IPS-20b (cell line): Measurements from ENCODE around the gene FRMD7.
"Not testable (repeated sequence)": the region's sequence is repeated elsewhere in the genome, so short reads cannot be mapped to it uniquely, and the experiment has no call there.

Experiments
- H3K27ac ChIP-seq: one replicate; pipeline ENCODE4 v1.5.1; 2013; ENCODE audit warnings: low read length
- H3K27me3 ChIP-seq: 2 replicates; pipeline ENCODE4 v1.6.1; 2013; ENCODE audit warnings: mild to moderate bottlenecking, low read length, inconsistent platforms; ENCODE audit not compliant: insufficient read depth
- H3K36me3 ChIP-seq: 2 replicates; pipeline ENCODE4 v1.6.1; 2013; ENCODE audit warnings: low read depth, mild to moderate bottlenecking, inconsistent platforms, low read length, moderate library complexity; ENCODE audit not compliant: insufficient read depth
- H3K4me1 ChIP-seq: 2 replicates; pipeline ENCODE4 v1.6.1; 2013; ENCODE audit warnings: mild to moderate bottlenecking, control low read depth, inconsistent platforms, low read length, moderate library complexity; ENCODE audit not compliant: insufficient read depth
- H3K4me3 ChIP-seq: 2 replicates; pipeline ENCODE4 v1.5.1; 2013; ENCODE audit warnings: mild to moderate bottlenecking, low read length, inconsistent platforms
- H3K9ac ChIP-seq: 2 replicates; pipeline ENCODE4 v1.6.1; 2013; ENCODE audit warnings: low read depth, mild to moderate bottlenecking, inconsistent platforms, low read length, moderate library complexity
- H3K9me3 ChIP-seq: 2 replicates; pipeline ENCODE4 v1.6.1; 2013; ENCODE audit warnings: mild to moderate bottlenecking, low read depth, low read length, inconsistent platforms; ENCODE audit not compliant: insufficient read depth

The FRMD7 gene

GRCh38 chrX:132058975-132059374 lies 68.8 kb downstream of the FRMD7 start:
- Histone ChIP-seq H3K9me3 (no peaks in the 10 kb centered on the region), H3K4me3 (no peak overlapping the region), H3K27me3 (no peaks in the 10 kb centered on the region), H3K4me1 (no peaks in the 10 kb centered on the region), H3K27ac (no peak overlapping the region), H3K36me3 (peaks cover 27% of the 10 kb centered on the region), H3K9ac (no peak overlapping the region)

DNA sequence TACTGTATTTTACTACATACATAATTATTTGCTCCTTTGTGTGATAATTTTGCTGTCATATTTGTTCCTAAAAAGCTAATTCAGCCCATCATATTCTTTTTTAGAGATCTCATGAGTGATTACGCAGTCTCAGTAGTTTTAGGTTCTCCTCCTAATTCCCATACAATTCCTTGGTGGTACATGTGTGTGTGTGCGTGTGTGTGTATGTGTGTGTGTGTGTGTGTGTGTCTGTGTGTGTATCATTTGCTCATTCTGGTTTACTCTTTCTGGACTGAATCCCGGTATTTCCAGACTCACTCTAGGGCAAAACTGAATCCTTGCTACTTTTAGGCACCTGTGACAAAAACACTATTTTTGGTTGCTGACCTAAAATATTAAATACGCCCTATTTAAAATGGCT lies 69.8 kb downstream of the FRMD7 start:
- H3K36me3 ChIP-seq = peaks cover 25% of the 10 kb centered on the region; the same call in 1 of the 2 replicates
- no peak overlapping the region for H3K4me3 ChIP-seq
- no peak overlapping the region for H3K27ac ChIP-seq
- H3K9me3 ChIP-seq = no peaks in the 10 kb centered on the region
- H3K4me1 ChIP-seq = no peaks in the 10 kb centered on the region
- H3K9ac ChIP-seq = no peak overlapping the region
- no peaks in the 10 kb centered on the region for H3K27me3 ChIP-seq

DNA sequence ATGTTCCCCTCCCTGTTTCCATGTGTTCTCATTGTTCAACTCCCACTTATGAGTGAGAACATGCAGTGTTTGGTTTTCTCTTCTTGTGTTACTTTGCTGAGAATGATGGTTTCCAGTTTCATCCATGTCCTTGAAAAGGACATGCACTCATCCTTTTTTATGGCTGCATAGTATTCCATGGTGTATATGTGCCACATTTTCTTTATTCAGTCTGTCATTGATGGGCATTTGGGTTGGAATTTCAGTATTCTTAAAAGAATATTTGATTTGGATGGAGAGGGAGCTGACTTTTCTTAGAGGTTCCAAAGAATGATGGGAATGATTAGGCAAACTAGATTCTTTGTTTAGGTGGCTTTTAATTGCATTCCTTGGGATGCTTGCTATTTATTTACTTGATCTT lies 76.0 kb downstream of the FRMD7 start:
- not testable (repeated sequence) for H3K9ac ChIP-seq, H3K27me3 ChIP-seq, H3K4me3 ChIP-seq, H3K4me1 ChIP-seq, H3K9me3 ChIP-seq, H3K27ac ChIP-seq
- H3K36me3 ChIP-seq = peaks cover 18% of the 10 kb centered on the region; the same call in 1 of the 2 replicates

DNA sequence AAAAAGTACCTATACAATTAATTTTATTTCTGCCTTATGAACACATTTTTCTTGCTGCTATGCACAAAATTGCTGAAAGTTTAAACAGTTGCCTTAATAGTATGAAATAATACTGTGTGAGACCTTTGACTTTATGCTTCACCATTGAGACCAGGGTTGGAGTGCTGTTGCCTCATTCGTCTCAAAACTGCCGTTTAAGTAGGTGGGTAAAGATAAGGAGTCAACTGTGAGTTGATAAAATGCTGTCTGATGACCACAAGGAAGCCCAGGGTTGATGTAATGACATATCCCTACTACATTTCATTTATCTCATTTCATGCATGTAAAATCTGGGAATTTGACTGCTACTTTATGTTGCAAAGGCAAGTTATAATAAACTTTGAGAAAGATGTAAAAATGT lies 81.3 kb downstream of the FRMD7 start:
- Histone ChIP-seq H3K27ac (no peak overlapping the region), H3K9me3 (no peaks in the 10 kb centered on the region), H3K36me3 (no peaks in the 10 kb centered on the region), H3K4me3 (no peak overlapping the region), H3K9ac (no peak overlapping the region), H3K27me3 (no peaks in the 10 kb centered on the region), H3K4me1 (peaks cover 18% of the 10 kb centered on the region)

GRCh38 chrX:132045456-132045855 lies 82.4 kb downstream of the FRMD7 start:
- no peaks in the 10 kb centered on the region for H3K27me3 ChIP-seq
- H3K4me3 ChIP-seq = peak overlapping the region; percentile 30
- peak overlapping the region; percentile 32; the same call in 1 of the 2 replicates for H3K9ac ChIP-seq
- no peaks in the 10 kb centered on the region for H3K9me3 ChIP-seq
- H3K4me1 ChIP-seq = peaks cover 22% of the 10 kb centered on the region
- no peaks in the 10 kb centered on the region for H3K36me3 ChIP-seq
- no peak overlapping the region for H3K27ac ChIP-seq

GRCh38 chrX:132044953-132045352 lies 82.9 kb downstream of the FRMD7 start:
- Histone ChIP-seq H3K27me3 (no peaks in the 10 kb centered on the region), H3K27ac (no peak overlapping the region), H3K9ac (peak overlapping the region; percentile 32; the same call in 1 of the 2 replicates), H3K4me1 (peaks cover 25% of the 10 kb centered on the region), H3K36me3 (no peaks in the 10 kb centered on the region), H3K4me3 (peak overlapping the region; percentile 30), H3K9me3 (no peaks in the 10 kb centered on the region)

DNA sequence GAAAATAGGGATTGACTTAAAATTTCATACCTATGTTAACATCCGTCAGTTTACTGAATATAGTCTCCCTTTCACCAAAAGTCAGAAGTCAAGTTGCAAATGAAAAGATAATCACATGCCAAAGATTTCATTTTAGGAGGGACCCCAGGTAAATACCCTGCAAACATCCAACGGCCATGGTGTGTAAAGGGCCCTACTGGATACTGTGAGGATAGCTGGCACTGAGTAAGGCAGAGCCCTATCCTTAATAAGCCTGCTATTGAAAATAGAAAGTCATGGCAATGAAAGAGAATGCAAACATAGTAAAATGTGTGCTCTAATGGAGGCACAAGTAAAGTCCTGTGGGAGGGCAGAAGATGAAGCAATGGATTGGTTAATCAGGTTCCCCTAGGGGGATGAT lies 83.8 kb downstream of the FRMD7 start:
- no peak overlapping the region for H3K9ac ChIP-seq
- H3K9me3 ChIP-seq = no peaks in the 10 kb centered on the region
- no peak overlapping the region for H3K27ac ChIP-seq
- peaks cover 28% of the 10 kb centered on the region for H3K4me1 ChIP-seq
- no peaks in the 10 kb centered on the region for H3K36me3 ChIP-seq
- H3K27me3 ChIP-seq = no peaks in the 10 kb centered on the region
- no peak overlapping the region for H3K4me3 ChIP-seq

DNA sequence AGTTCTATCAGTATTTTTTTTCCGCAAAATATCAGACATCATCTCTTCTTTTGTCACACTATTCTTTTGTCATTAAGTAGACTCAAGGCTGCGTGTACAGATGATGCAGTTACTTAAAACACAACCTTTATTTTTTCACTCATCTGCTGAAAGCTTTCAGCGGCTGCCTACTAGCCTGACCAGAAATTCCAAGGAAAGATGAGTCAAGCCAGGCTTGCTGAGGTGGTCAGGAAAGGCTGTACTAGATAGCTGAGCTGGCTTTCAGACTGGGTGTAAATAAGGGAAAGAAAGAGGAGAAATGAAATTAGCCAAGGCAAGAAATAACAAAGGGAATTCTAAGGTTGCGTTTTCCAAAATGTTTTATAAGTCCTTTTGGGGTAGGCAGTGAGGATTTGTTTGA lies 86.8 kb downstream of the FRMD7 start:
- Histone ChIP-seq H3K27me3 (no peaks in the 10 kb centered on the region), H3K9ac (no peak overlapping the region), H3K27ac (no peak overlapping the region), H3K4me1 (peaks cover 31% of the 10 kb centered on the region), H3K9me3 (no peaks in the 10 kb centered on the region), H3K36me3 (no peaks in the 10 kb centered on the region), H3K4me3 (no peak overlapping the region)

- Histone ChIP-seq H3K36me3 (no peaks in the 10 kb centered on the region), H3K4me3 (no peak overlapping the region), H3K27ac (no peak overlapping the region), H3K9ac (no peak overlapping the region), H3K9me3 (no peaks in the 10 kb centered on the region), H3K4me1 (peaks cover 22% of the 10 kb centered on the region), H3K27me3 (no peaks in the 10 kb centered on the region)
Observed at GRCh38 chrX:132040066-132040465, 87.8 kb downstream of the FRMD7 start.

GRCh38 chrX:132037479-132037993 lies 90.3 kb downstream of the FRMD7 start:
- Histone ChIP-seq H3K4me3 (no peak overlapping the region), H3K4me1 (peaks cover 13% of the 10 kb centered on the region; the same call in 1 of the 2 replicates)

DNA sequence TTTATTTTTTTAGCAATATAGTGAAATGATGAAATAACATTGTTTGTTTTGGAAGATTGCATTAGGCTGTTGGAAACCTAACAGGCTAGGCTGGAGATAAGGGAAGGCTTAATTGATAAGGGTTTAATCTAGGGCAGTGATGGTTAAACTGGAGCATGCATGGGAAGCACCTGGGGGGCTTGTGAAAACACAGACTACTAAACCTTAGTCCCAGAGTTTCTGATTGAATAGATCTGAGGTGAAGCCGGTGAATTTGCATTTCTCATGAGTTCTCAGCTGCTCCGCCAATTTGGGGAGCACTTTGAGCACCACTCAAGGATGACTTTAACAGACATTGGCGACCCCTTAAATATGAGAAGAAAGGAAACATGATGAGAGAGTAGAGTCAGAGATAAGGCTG lies 93.2 kb downstream of the FRMD7 start:
- no peak overlapping the region for H3K9ac ChIP-seq
- no peaks in the 10 kb centered on the region for H3K36me3 ChIP-seq
- no peak overlapping the region for H3K27ac ChIP-seq
- H3K4me1 ChIP-seq = peaks cover 4% of the 10 kb centered on the region; the same call in 1 of the 2 replicates
- no peaks in the 10 kb centered on the region for H3K9me3 ChIP-seq
- H3K4me3 ChIP-seq = no peak overlapping the region
- no peaks in the 10 kb centered on the region for H3K27me3 ChIP-seq

More at GRCh38 chrX:132037479-132037993, 90.3 kb downstream of the FRMD7 start:
- H3K27me3 ChIP-seq = no peaks in the 10 kb centered on the region
- H3K27ac ChIP-seq = no peak overlapping the region
- H3K9ac ChIP-seq = no peak overlapping the region
- H3K9me3 ChIP-seq = no peaks in the 10 kb centered on the region
- H3K36me3 ChIP-seq = no peaks in the 10 kb centered on the region

GRCh38 chrX:132033166-132033565 lies 94.7 kb downstream of the FRMD7 start:
- peaks cover 10% of the 10 kb centered on the region; the same call in 1 of the 2 replicates for H3K4me1 ChIP-seq
- no peak overlapping the region for H3K4me3 ChIP-seq

More at GRCh38 chrX:132033166-132033565, 94.7 kb downstream of the FRMD7 start:
- Histone ChIP-seq H3K36me3 (no peaks in the 10 kb centered on the region), H3K27me3 (no peaks in the 10 kb centered on the region), H3K9ac (no peak overlapping the region), H3K9me3 (no peaks in the 10 kb centered on the region), H3K27ac (no peak overlapping the region)
